ENCODE data around the gene CAND2. TPM values are rescaled to one million over a fixed set of nuclear protein-coding genes. Genes with fewer than 3 reads are reported as not detected.

The CAND2 gene
- total RNA-seq, 4 donors from 2014 or later, result 10.8 to 26.8 (median 19.6) TPM

DNA sequence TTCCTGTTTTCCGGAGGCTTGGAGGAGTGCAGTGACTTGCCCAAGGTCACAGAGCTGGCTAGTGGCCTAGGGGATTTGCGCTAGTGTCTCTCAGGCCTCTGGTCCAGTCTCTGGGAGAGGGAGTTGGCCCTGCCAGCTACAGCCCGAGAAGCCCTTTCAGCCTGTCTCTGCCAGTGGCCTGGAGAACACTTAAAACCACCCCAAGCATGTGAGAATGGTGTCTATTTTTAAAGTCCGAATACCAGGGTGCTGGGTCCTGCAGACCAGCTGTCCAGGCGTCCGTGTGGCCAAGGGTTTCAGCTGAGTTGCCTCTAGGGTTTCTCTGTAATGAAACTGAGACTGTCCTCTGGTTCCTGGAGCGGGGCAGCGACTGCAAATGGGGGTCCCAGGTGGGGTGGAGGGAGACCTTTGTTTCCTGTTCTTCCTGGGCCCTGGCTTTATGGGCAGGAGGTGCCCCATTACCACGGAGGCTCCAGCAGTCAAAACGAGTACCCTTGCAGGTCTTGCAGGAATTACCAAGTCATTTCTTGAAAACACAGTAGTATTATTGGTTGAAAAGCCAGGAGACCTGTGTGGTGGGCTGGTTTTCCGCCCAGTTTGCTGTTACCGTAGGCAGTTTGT lies 2.2 kb downstream of the CAND2 start:
- DNase-seq (ENCODE audit: extremely low spot score), result no peak
- intact Hi-C loops (cut with DNase I), result loop anchor here (5.0 kb wide), 1 partner anchor 39 kb away; no protein-coding TSS in a partner anchor
- peaks cover 0 to 14% (median 6%) of the 10 kb centered on the region in 4 donors for H3K36me3 ChIP-seq
- no peak for TF ChIP-seq POLR2A (IDR thresholded peaks at IDR 0.05; ENCODE audit: low read depth)
- no peak for TF ChIP-seq POLR2AphosphoS5 (IDR thresholded peaks at IDR 0.05)
- TF ChIP-seq, protein P1, sequence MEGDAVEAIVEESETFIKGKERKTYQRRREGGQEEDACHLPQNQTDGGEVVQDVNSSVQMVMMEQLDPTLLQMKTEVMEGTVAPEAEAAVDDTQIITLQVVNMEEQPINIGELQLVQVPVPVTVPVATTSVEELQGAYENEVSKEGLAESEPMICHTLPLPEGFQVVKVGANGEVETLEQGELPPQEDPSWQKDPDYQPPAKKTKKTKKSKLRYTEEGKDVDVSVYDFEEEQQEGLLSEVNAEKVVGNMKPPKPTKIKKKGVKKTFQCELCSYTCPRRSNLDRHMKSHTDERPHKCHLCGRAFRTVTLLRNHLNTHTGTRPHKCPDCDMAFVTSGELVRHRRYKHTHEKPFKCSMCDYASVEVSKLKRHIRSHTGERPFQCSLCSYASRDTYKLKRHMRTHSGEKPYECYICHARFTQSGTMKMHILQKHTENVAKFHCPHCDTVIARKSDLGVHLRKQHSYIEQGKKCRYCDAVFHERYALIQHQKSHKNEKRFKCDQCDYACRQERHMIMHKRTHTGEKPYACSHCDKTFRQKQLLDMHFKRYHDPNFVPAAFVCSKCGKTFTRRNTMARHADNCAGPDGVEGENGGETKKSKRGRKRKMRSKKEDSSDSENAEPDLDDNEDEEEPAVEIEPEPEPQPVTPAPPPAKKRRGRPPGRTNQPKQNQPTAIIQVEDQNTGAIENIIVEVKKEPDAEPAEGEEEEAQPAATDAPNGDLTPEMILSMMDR (IDR thresholded peaks at IDR 0.05), result no peak
- TF ChIP-seq EP300 (IDR thresholded peaks at IDR 0.05), result no peak
- peaks cover 12 to 32% (median 25%) of the 10 kb centered on the region in 4 donors for H3K4me1 ChIP-seq
- H3K4me3 ChIP-seq, result no peak overlapping the region
- H3K27ac ChIP-seq (replicated peaks in 1 of 4), result peak overlapping the region; percentile 87 to 94 (median 93)
- 59% methylated on average over 9 of the region's 12 CpGs for WGBS
- H3K27me3 ChIP-seq, result no peaks in the 10 kb centered on the region
- no peaks in the 10 kb centered on the region for H3K9me3 ChIP-seq

DNA sequence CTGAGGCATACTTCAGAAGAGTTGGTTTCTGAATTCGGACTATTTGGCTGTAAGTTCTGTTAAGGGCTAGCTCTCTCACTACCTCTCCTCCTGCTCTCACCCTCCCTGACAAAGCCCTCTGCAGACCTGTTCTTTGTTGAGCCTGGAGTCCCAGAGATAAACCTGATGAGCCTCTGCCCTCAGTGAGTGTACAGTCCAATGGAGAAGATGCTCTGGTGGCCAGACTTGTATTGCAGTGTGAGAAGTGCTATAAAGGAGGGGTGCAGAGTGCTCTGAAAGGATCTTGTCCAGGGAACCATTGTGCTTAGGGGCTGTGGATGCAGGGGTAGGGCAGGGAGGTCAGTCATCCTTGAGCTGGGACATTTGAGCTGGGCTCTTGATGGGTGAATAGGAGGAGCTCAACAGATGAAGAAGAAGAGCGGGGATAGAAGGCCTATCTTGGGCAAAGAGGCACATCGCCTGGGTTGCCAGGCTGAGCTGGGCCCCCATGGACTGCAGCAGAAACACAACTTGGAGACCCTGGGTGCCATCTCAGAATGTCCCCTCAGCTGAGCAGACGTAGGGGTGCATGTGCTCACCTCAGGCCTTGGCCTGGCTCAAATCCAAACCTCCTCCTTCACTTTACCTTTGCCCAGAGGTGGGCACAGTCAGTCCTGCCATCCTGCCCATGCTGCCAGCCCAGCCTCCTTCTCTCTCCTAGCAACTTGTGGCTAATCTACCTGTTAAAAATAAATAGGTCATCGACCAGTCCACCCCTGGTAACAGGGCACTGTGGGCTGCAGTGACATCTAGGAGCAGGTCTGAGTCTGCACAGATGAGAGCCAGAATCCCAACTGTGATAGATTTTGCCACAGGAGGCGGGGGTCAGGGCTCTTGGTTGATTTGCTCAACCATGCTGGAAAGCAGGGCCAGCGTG lies 3.3 kb downstream of the CAND2 start:
- intact Hi-C loops (cut with DNase I), result loop anchor here (5.0 kb wide), 1 partner anchor 38 kb away; no protein-coding TSS in a partner anchor
- 87% methylated on average over 7 of the region's 7 CpGs for WGBS
- Histone ChIP-seq H3K36me3 (peaks cover 0 to 22% (median 17%) of the 10 kb centered on the region in 4 donors), H3K9me3 (no peaks in the 10 kb centered on the region), H3K4me1 (peaks cover 12 to 32% (median 25%) of the 10 kb centered on the region in 4 donors), H3K27ac (replicated peaks in 1 of 4) (peak overlapping the region in 2 of 4 donors; percentile 93 to 94), H3K4me3 (no peak overlapping the region), H3K27me3 (no peaks in the 10 kb centered on the region)
- TF ChIP-seq, protein P1 (IDR thresholded peaks at IDR 0.05), result no peak
- TF ChIP-seq POLR2AphosphoS5 (IDR thresholded peaks at IDR 0.05), result no peak
- TF ChIP-seq EP300 (IDR thresholded peaks at IDR 0.05), result no peak
- TF ChIP-seq POLR2A (IDR thresholded peaks at IDR 0.05; ENCODE audit: low read depth), result no peak
- no peak for DNase-seq (ENCODE audit: extremely low spot score)

DNA sequence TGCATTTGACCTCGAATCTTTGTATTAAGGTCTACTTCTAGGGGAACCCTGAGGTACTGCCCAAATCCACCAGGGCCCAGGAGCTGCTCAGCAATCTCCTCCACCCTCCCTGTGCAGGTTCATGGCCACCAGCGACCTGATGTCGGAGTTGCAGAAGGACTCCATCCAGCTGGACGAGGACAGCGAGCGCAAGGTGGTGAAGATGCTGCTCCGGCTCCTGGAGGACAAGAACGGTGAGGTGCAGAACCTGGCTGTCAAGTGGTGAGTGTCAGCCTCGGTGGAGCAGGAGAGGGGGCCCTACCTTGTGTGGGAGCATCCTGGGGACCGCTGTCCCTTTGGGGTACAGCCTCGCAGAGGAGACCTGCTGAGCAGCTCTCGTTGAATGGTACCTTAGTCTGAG lies 6.9 kb downstream of the CAND2 start:
- Histone ChIP-seq H3K4me1 (peaks cover 0 to 10% (median 2%) of the 10 kb centered on the region in 4 donors), H3K36me3 (peaks cover 0 to 52% (median 51%) of the 10 kb centered on the region in 4 donors), H3K9me3 (no peaks in the 10 kb centered on the region), H3K27me3 (no peaks in the 10 kb centered on the region), H3K27ac (replicated peaks in 1 of 4) (no peak overlapping the region), H3K4me3 (no peak overlapping the region)
- TF ChIP-seq POLR2AphosphoS5 (IDR thresholded peaks at IDR 0.05) (no peak), POLR2A (IDR thresholded peaks at IDR 0.05; ENCODE audit: low read depth) (no peak)
- TF ChIP-seq, protein P1 (IDR thresholded peaks at IDR 0.05), result no peak
- 95% methylated on average over 12 of the region's 12 CpGs for WGBS
- no peak for DNase-seq (ENCODE audit: extremely low spot score)
- intact Hi-C loops (cut with DNase I), result no loop called here

DNA sequence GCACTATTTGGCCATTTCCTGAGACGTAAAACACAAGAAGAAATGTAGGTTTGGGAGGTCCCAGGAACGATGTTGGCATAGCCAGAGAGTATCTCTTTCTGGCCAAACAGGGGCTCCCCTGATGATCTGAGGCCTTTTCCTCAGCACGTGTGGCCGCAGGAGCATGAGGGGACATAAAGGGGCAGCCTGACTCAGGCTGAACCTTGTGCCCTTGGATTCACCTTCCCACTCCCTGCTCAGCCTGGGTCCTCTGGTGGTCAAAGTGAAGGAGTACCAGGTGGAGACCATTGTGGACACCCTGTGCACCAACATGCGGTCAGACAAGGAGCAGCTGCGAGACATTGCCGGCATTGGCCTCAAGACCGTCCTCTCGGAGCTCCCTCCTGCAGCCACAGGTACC lies 10.6 kb downstream of the CAND2 start:
- WGBS, result 91% methylated on average over 7 of the region's 9 CpGs
- H3K9me3 ChIP-seq, result no peaks in the 10 kb centered on the region
- intact Hi-C loops (cut with DNase I), result no loop called here
- peak overlapping the region in 2 of 4 donors; percentile 13 to 20 for H3K27ac ChIP-seq (replicated peaks in 1 of 4)
- no peak for DNase-seq (ENCODE audit: extremely low spot score)
- H3K27me3 ChIP-seq, result no peaks in the 10 kb centered on the region
- peaks cover 0 to 52% (median 51%) of the 10 kb centered on the region in 4 donors for H3K36me3 ChIP-seq
- peaks cover 15 to 32% (median 22%) of the 10 kb centered on the region in 4 donors for H3K4me1 ChIP-seq
- TF ChIP-seq EP300 (IDR thresholded peaks at IDR 0.05) (no peak), POLR2A (IDR thresholded peaks at IDR 0.05; ENCODE audit: low read depth) (no peak), POLR2AphosphoS5 (IDR thresholded peaks at IDR 0.05) (no peak)
- TF ChIP-seq, protein P1 (IDR thresholded peaks at IDR 0.05), result no peak
- no peak overlapping the region for H3K4me3 ChIP-seq
